Epidermal melanocyte (primary cell): ENCODE results near the gene PTPRA.

Source experiments
- DNase-seq: peaks from one replicate; pipeline ENCODE4 v3.0.0; 2011; ENCODE audit warnings: low spot score; ENCODE audit not compliant: insufficient read length

PTPRA gene

GRCh38 chr20:2849529-2849928 is 23.8 kb upstream of the PTPRA start:
- DNase-seq: no peak

GRCh38 chr20:2851086-2851485 is 22.2 kb upstream of the PTPRA start:
- DNase-seq: no peak

GRCh38 chr20:2858591-2858990 is 14.7 kb upstream of the PTPRA start:
- no peak for DNase-seq

- DNase-seq: no peak
These were observed 13.8 kb upstream of the PTPRA start for GRCh38 chr20:2859330-2860121.

- no peak for DNase-seq
These were observed 8.7 kb upstream of the PTPRA start for GRCh38 chr20:2864626-2865025.

GRCh38 chr20:2865101-2865500 is 8.2 kb upstream of the PTPRA start:
- DNase-seq: no peak

- no peak for DNase-seq
These were observed 7.7 kb upstream of the PTPRA start for GRCh38 chr20:2865630-2866029.

GRCh38 chr20:2866236-2866635 is 7.0 kb upstream of the PTPRA start:
- DNase-seq: no peak

- no peak for DNase-seq
These were observed 6.0 kb upstream of the PTPRA start for GRCh38 chr20:2867081-2867864.

- DNase-seq: no peak
These were observed 3.9 kb upstream of the PTPRA start for GRCh38 chr20:2869381-2869780.

GRCh38 chr20:2871111-2871465 is 2.2 kb upstream of the PTPRA start:
- no peak for DNase-seq

GRCh38 chr20:2871661-2872458 is 1.4 kb upstream of the PTPRA start:
- DNase-seq: no peak

GRCh38 chr20:2872459-2873009 is 747 bp upstream of the PTPRA start:
- DNase-seq: no peak

GRCh38 chr20:2873747-2874041 is 413 bp downstream of the PTPRA start:
- no peak for DNase-seq

- no peak for DNase-seq
These were observed 1.2 kb downstream of the PTPRA start for GRCh38 chr20:2874456-2874855.

GRCh38 chr20:2875690-2876203 is 2.5 kb downstream of the PTPRA start:
- DNase-seq: no peak

GRCh38 chr20:2878515-2878914 is 5.2 kb downstream of the PTPRA start:
- no peak for DNase-seq

GRCh38 chr20:2879146-2879545 is 5.9 kb downstream of the PTPRA start:
- DNase-seq: no peak

GRCh38 chr20:2880650-2881049 is 7.4 kb downstream of the PTPRA start:
- no peak for DNase-seq

GRCh38 chr20:2883726-2884637 is 10.7 kb downstream of the PTPRA start:
- DNase-seq: no peak

- DNase-seq: no peak
These were observed 14.4 kb downstream of the PTPRA start for GRCh38 chr20:2887715-2888114.
